HEK293 (cell line): ENCODE data around the gene PLA2G4B.
A peak's percentile ranks its signal among the peaks of the same experiment; 100 is the strongest.

ENCODE experiments used
- GLIS2 ChIP-seq: fragments of 450-650 bp; formaldehyde crosslinking; IDR thresholded peaks from 2 replicates; pipeline ENCODE4 v1.5.1; 2016; ENCODE audit warnings: missing biosample characterization, missing genetic modification characterization
- HOXC10 ChIP-seq: sonication (generic); formaldehyde crosslinking; IDR thresholded peaks from 2 replicates; pipeline ENCODE4 v1.8.1; 2023; ENCODE audit warnings: mild to moderate bottlenecking, missing genetic modification reagents
- INSM2 ChIP-seq: fragments of 450-650 bp; formaldehyde crosslinking; IDR thresholded peaks from 2 replicates; pipeline ENCODE4 v1.5.1; 2016; ENCODE audit warnings: missing biosample characterization, missing genetic modification characterization
- KLF10 ChIP-seq: fragments of 450-650 bp; IDR thresholded peaks from 2 replicates; pipeline ENCODE4 v1.5.1; 2018; ENCODE audit warnings: missing biosample characterization, mild to moderate bottlenecking, missing genetic modification characterization
- KLF9 ChIP-seq: fragments of 450-650 bp; formaldehyde crosslinking; IDR thresholded peaks from 2 replicates; pipeline ENCODE4 v1.5.1; 2016; ENCODE audit warnings: missing biosample characterization, missing genetic modification characterization, low read depth
- PRDM1 ChIP-seq: fragments of 450-650 bp; formaldehyde crosslinking; IDR thresholded peaks from 2 replicates; pipeline ENCODE4; 2016; ENCODE audit warnings: missing biosample characterization, missing genetic modification characterization
- PRDM10 ChIP-seq: fragments of 450-650 bp; formaldehyde crosslinking; IDR thresholded peaks from 2 replicates; pipeline ENCODE4 v1.5.1; 2016; ENCODE audit warnings: missing biosample characterization, missing genetic modification characterization
- SP7 ChIP-seq: fragments of 450-650 bp; formaldehyde crosslinking; IDR thresholded peaks from 2 replicates; pipeline ENCODE4 v1.5.1; 2016; ENCODE audit warnings: missing biosample characterization, missing genetic modification characterization
- TSHZ1 ChIP-seq: fragments of 450-650 bp; formaldehyde crosslinking; IDR thresholded peaks from 2 replicates; pipeline ENCODE4 v1.5.1; 2016; ENCODE audit warnings: missing biosample characterization, missing genetic modification characterization, borderline replicate concordance
- ZBTB48 ChIP-seq: fragments of 450-650 bp; formaldehyde crosslinking; IDR thresholded peaks from 2 replicates; pipeline ENCODE4 v1.5.1; 2016; ENCODE audit warnings: missing biosample characterization, missing genetic modification characterization
- ZIC2 ChIP-seq: fragments of 450-650 bp; formaldehyde crosslinking; IDR thresholded peaks from 2 replicates; pipeline ENCODE4 v1.5.1; 2016; ENCODE audit warnings: missing biosample characterization, missing genetic modification characterization
- ZNF146 ChIP-seq: fragments of 450-650 bp; formaldehyde crosslinking; IDR thresholded peaks from 2 replicates; pipeline ENCODE4 v1.5.1; 2016; ENCODE audit warnings: missing biosample characterization, missing genetic modification characterization
- ZNF341 ChIP-seq: fragments of 450-650 bp; formaldehyde crosslinking; IDR thresholded peaks from 2 replicates; pipeline ENCODE4; 2016; ENCODE audit warnings: low read depth, missing biosample characterization, missing genetic modification characterization
- ZNF366 ChIP-seq: fragments of 450-650 bp; formaldehyde crosslinking; conservative IDR thresholded peaks from 2 replicates; pipeline ENCODE4 v1.5.1; 2016; ENCODE audit warnings: missing biosample characterization, missing genetic modification characterization
- ZNF398 ChIP-seq: fragments of 450-650 bp; formaldehyde crosslinking; IDR thresholded peaks from 2 replicates; pipeline ENCODE4 v1.5.1; 2017; ENCODE audit warnings: missing biosample characterization, missing genetic modification characterization
- ZNF423 ChIP-seq: fragments of 450-650 bp; formaldehyde crosslinking; IDR thresholded peaks from 2 replicates; pipeline ENCODE4 v1.5.1; 2016; ENCODE audit warnings: missing biosample characterization, missing genetic modification characterization
- ZNF639 ChIP-seq: fragments of 450-650 bp; formaldehyde crosslinking; IDR thresholded peaks from 2 replicates; pipeline ENCODE4 v1.5.1; 2016; ENCODE audit warnings: missing biosample characterization, missing genetic modification characterization
- ZNF677 ChIP-seq: fragments of 450-650 bp; IDR thresholded peaks from 2 replicates; pipeline ENCODE4 v1.5.0; 2018; ENCODE audit warnings: missing biosample characterization, mild to moderate bottlenecking, missing genetic modification characterization, moderate library complexity
- ZNF707 ChIP-seq: fragments of 450-650 bp; formaldehyde crosslinking; IDR thresholded peaks from 2 replicates; pipeline ENCODE4 v1.5.1; 2016; ENCODE audit warnings: missing biosample characterization, missing genetic modification characterization
- ZNF785 ChIP-seq: fragments of 450-650 bp; formaldehyde crosslinking; IDR thresholded peaks from 2 replicates; pipeline ENCODE4 v1.5.1; 2016; ENCODE audit warnings: missing biosample characterization, missing genetic modification characterization
- ZNF837 ChIP-seq: fragments of 450-650 bp; formaldehyde crosslinking; IDR thresholded peaks from 2 replicates; pipeline ENCODE4 v1.5.1; 2016; ENCODE audit warnings: missing biosample characterization, missing genetic modification characterization
- ZSCAN16 ChIP-seq: fragments of 450-650 bp; formaldehyde crosslinking; IDR thresholded peaks from 2 replicates; pipeline ENCODE4 v1.5.1; 2016; ENCODE audit warnings: missing biosample characterization, missing genetic modification characterization

PLA2G4B gene

GRCh38 chr15:41894791-41895463 lies 56.3 kb downstream of the PLA2G4B start (continued):
- TF ChIP-seq ZNF398 (tag by site-specific recombination): peak; percentile 14; the same call in 1 of the 2 replicates
- TF ChIP-seq ZBTB48 (tag by site-specific recombination): 0 out of 2 replicates have a peak, but pooled peaks have one; percentile 33
- no peak for TF ChIP-seq INSM2 (tag by site-specific recombination)
- TF ChIP-seq ZNF341 (tag by site-specific recombination): 0 out of 2 replicates have a peak, but pooled peaks have one; percentile 16
- no peak for TF ChIP-seq ZNF639 (tag by site-specific recombination)
- no peak for TF ChIP-seq ZNF677 (tag by site-specific recombination)
- TF ChIP-seq ZSCAN16 (tag by site-specific recombination): no peak
- TF ChIP-seq ZNF366 (tag by site-specific recombination): no peak
- no peak for TF ChIP-seq ZNF146 (tag by site-specific recombination)
- TF ChIP-seq ZNF785 (tag by site-specific recombination): peak; percentile 48; the same call in 1 of the 2 replicates
- 0 out of 2 replicates have a peak, but pooled peaks have one; percentile 27 for TF ChIP-seq PRDM10 (tag by site-specific recombination)
- TF ChIP-seq KLF9: no peak
- TF ChIP-seq SP7 (tag by site-specific recombination): 0 out of 2 replicates have a peak, but pooled peaks have one; percentile 30
- no peak for TF ChIP-seq ZNF837 (tag by site-specific recombination)
- peak; percentile 80 for TF ChIP-seq GLIS2 (tag by site-specific recombination)
- no peak for TF ChIP-seq TSHZ1 (tag by site-specific recombination)
- peak; percentile 73; the same call in 1 of the 2 replicates for TF ChIP-seq ZNF423 (tag by site-specific recombination)
- no peak for TF ChIP-seq KLF10 (tag by site-specific recombination)
- TF ChIP-seq ZIC2: peak; percentile 99
- no peak for TF ChIP-seq HOXC10 (CRISPR knock-in tag)
- TF ChIP-seq ZNF707 (tag by site-specific recombination): no peak
- no peak for TF ChIP-seq PRDM1
